Psoas muscle (tissue), 8 donors: Measurements from ENCODE around the gene SPTB. TPM values are rescaled to one million over a fixed set of nuclear protein-coding genes. Genes with fewer than 3 reads are reported as not detected.

ENCODE experiments used
- ATAC-seq, 4 donors: fragments of 200-7000 bp; cut with Tn5 transposase; one replicate each; pipeline ENCODE4 v1.9.1; 2020; ENCODE audit warnings: moderate library complexity in 3 of 4, mild to moderate bottlenecking in 2 of 4
- DNase-seq, 2 donors: peaks; one replicate each; pipeline ENCODE4 v3.0.0-alpha.2; 2020
- H3K27ac ChIP-seq: fragments of 200-600 bp; one replicate; pipeline ENCODE4 v1.8.0; 2022
- H3K27me3 ChIP-seq, 3 donors: fragments of 200-600 bp in 1 of 3; one replicate each; pipeline versions ENCODE4 v1.6.1 to v1.8.0; 2013 to 2022; ENCODE audit warnings: low read length in 2 of 3, mild to moderate bottlenecking in 2 of 3, moderate library complexity in 1 of 3; ENCODE audit not compliant: insufficient read depth in 3 of 3
- H3K36me3 ChIP-seq, 2 donors: fragments of 200-600 bp in 1 of 2; one replicate each; pipeline versions ENCODE4 v1.6.1 to v1.8.0; 2013 to 2022; ENCODE audit warnings: low read depth in 1 of 2, mild to moderate bottlenecking in 1 of 2, moderate library complexity in 1 of 2; ENCODE audit not compliant: insufficient read depth in 1 of 2
- H3K4me1 ChIP-seq: fragments of 200-600 bp; one replicate; pipeline ENCODE4 v1.8.0; 2022
- H3K4me3 ChIP-seq: fragments of 200-600 bp; one replicate; pipeline ENCODE4 v1.8.0; 2022; ENCODE audit warnings: mild to moderate bottlenecking
- H3K9me3 ChIP-seq: fragments of 200-600 bp; one replicate; pipeline ENCODE4 v1.8.0; 2022
- WGBS, 3 donors: extraction: QIAGEN DNeasy Blood & Tissue Kit; methylation state at CpG; one replicate each; pipeline versions ENCODE4 v1.1.6 to v1.1.7; 2013; 5-methylcytosine and 5-hydroxymethylcytosine counted together
- intact Hi-C, 2 donors: fragments of 100-400 bp; cut with DNase I; formaldehyde crosslinking; loops; one replicate each; pipeline versions ENCODE4 v1.11.0 to v1.14.2; 2022
- polyA plus RNA-seq, 3 donors: library from polyadenylated mRNA; stranded (reverse); fragments of 200-250 nt; gene quantifications; one replicate each; pipeline ENCODE4 v1.2.3, GENCODE V29; 2013
- total RNA-seq, 4 donors: library from RNA; stranded (reverse); fragmentation: NEBNext Ultra II Directional in 2 of 4; extraction: Animal tissue kit (Norgen Biotek cat#: 25700) in 2 of 4; gene quantifications; one replicate each; pipeline versions ENCODE4 v1.2.1 to v1.2.4, GENCODE V29; 2021 to 2023
- TF ChIP-seq, protein P1 (sequence below): fragments of 200-600 bp; IDR thresholded peaks from one replicate; pipeline ENCODE4 v1.8.0; 2022; ENCODE audit warnings: antibody characterized with exemption
- donor health status: healthy with polysubstance abuse.
- donor health status: DM: no; HTN: no; CAD: no; lungs with moderate emphysema.
- donor health status: Bipolar disorder and iron deficiency.
- donor health status: healthy.
- donor health status: DM: yes; HTN: yes; CAD: no.
- donor health status: DM: no; HTN: no; CAD: no.
- donor health status: DM: no; HTN: no; CAD: no.
- donor health status: DM: yes; HTN: yes; CAD: no.

SPTB gene
- total and polyA plus RNA-seq, 7 donors = 43.4 to 540 (median 374) TPM

GRCh38 chr14:64801800-64802199, 77.9 kb downstream of the SPTB start:
- no peaks in the 10 kb centered on the region for H3K9me3 ChIP-seq
- no peak overlapping the region for H3K4me3 ChIP-seq
- DNase-seq (no peak), ATAC-seq (no peak)
- no peak overlapping the region for H3K27ac ChIP-seq
- intact Hi-C loops = loop anchor here in 1 of 2 donors (5.0 kb wide), 1 partner anchor 91 kb away; no protein-coding TSS in a partner anchor
- H3K4me1 ChIP-seq = peaks cover 11% of the 10 kb centered on the region
- TF ChIP-seq, protein P1, sequence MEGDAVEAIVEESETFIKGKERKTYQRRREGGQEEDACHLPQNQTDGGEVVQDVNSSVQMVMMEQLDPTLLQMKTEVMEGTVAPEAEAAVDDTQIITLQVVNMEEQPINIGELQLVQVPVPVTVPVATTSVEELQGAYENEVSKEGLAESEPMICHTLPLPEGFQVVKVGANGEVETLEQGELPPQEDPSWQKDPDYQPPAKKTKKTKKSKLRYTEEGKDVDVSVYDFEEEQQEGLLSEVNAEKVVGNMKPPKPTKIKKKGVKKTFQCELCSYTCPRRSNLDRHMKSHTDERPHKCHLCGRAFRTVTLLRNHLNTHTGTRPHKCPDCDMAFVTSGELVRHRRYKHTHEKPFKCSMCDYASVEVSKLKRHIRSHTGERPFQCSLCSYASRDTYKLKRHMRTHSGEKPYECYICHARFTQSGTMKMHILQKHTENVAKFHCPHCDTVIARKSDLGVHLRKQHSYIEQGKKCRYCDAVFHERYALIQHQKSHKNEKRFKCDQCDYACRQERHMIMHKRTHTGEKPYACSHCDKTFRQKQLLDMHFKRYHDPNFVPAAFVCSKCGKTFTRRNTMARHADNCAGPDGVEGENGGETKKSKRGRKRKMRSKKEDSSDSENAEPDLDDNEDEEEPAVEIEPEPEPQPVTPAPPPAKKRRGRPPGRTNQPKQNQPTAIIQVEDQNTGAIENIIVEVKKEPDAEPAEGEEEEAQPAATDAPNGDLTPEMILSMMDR = peak; percentile 28
- H3K27me3 ChIP-seq = no peaks in the 10 kb centered on the region
- H3K36me3 ChIP-seq = peaks cover 3 to 85% of the 10 kb centered on the region in 2 donors
- WGBS, 3 donors = 88 to 95% (median 93%) methylated on average over 1 of the region's 1 CpG

DNA sequence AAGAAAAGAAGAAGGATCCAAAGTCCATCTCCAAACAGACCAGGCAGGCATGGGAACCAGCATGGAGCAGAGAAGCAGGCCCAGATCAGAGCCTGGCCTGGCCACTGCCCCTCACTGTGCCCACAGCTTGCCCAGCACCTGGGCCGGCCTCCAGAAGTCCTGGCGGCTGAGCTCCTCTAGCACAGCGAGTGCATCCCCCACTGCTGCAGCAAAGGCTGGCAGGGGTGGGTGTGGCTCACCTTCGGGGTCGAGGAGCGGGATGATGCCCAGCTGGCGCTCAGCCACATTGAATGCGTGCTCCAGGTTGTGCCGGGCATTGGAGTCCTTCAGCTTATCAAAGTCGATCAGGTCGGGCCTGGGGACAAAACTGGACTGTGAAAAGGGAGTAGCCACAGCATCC, 78.7 kb downstream of the SPTB start:
- peak overlapping the region; percentile 39 for H3K27ac ChIP-seq
- intact Hi-C loops = loop anchor here in 1 of 2 donors (5.0 kb wide), 1 partner anchor 91 kb away; no protein-coding TSS in a partner anchor
- peak in 3 of 4 donors; percentile 3 to 9 (median 7) for ATAC-seq
- TF ChIP-seq, protein P1 = no peak
- 49 to 70% (median 58%) methylated on average over 11 of the region's 11 CpGs for WGBS, 3 donors
- H3K4me1 ChIP-seq = peaks cover 5% of the 10 kb centered on the region
- no peaks in the 10 kb centered on the region for H3K27me3 ChIP-seq
- no peaks in the 10 kb centered on the region for H3K9me3 ChIP-seq
- H3K36me3 ChIP-seq = peaks cover 3 to 93% of the 10 kb centered on the region in 2 donors
- H3K4me3 ChIP-seq = no peak overlapping the region
- no peak for DNase-seq

DNA sequence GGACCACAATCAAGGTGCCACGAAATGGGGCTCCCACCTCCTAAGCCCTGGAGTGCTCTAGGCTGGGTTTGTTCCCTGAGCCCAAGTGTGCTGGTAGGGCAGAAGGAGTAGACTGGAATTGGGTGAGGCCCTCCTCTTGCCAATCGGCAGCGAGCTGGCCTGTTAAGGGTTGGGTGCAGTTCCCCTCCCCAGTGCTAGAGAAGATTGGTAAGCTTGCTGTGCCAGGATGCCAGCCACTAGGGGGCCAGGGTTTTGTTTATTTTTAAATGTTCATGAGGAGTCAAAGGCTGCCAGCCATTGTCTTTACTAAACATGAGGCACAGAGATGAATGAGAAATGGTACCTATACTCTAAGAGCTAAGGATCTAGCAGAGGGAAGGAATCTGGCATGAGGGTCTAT, 79.7 kb downstream of the SPTB start:
- TF ChIP-seq, protein P1 = peak; percentile 55
- Histone ChIP-seq H3K27me3 (no peaks in the 10 kb centered on the region), H3K4me3 (no peak overlapping the region), H3K4me1 (no peaks in the 10 kb centered on the region), H3K27ac (peak overlapping the region; percentile 39), H3K36me3 (peaks cover 3 to 100% of the 10 kb centered on the region in 2 donors), H3K9me3 (no peaks in the 10 kb centered on the region)
- intact Hi-C loops = loop anchor here in 1 of 2 donors (5.0 kb wide), 1 partner anchor 92 kb away; no protein-coding TSS in a partner anchor
- WGBS, 3 donors = 53 to 64% (median 54%) methylated on average over 3 of the region's 3 CpGs
- DNase-seq (no peak), ATAC-seq (peak; percentile 21 to 75 (median 56))

DNA sequence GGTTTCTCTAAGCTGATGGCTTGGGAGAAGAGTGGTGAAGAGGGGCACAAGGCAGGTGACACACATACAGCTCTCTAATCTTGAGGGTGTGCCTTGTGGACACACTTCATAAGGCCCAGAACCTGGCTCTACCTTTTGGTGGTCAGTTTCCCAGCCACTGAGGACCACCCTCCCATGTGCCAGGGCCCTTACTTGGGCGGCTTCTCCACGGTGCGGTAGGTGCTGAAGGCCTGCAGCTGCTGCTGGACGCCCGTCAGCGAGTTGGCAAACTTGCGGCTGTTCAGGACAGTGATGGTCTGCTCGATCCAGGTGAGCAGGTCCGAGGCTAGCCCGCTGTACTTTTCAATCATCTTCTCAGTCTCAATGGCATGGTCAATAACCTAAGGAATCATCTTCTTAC, 80.2 kb downstream of the SPTB start:
- Histone ChIP-seq H3K36me3 (peaks cover 3 to 100% of the 10 kb centered on the region in 2 donors), H3K9me3 (no peaks in the 10 kb centered on the region), H3K27me3 (no peaks in the 10 kb centered on the region), H3K27ac (no peak overlapping the region), H3K4me1 (no peaks in the 10 kb centered on the region), H3K4me3 (no peak overlapping the region)
- ATAC-seq (peak in 1 of 4 donors; percentile 3), DNase-seq (no peak)
- TF ChIP-seq, protein P1 = no peak
- 86 to 87% (median 86%) methylated on average over 10 of the region's 10 CpGs for WGBS, 3 donors
- intact Hi-C loops = no loop called here

DNA sequence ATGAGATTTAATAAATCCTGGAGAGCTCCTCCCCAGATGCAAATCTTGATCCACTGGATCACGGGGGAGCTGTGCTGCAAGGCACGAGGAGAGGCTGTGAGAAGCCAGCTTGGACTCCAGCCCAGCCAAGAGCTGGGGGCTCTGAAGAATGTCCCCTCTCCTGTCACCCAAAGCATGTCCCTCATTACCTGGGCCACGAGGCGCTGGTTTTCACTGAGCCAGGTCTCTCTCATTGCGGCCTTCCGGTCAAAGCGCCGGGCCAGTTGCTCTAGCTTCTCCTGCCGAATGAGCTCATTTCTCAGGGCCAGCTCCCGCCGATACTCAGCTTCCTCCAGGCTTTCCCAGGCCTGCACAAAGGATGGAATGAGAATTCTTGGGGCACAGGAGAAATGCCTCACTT, 83.3 kb downstream of the SPTB start:
- Histone ChIP-seq H3K27ac (no peak overlapping the region), H3K4me1 (no peaks in the 10 kb centered on the region), H3K4me3 (no peak overlapping the region), H3K9me3 (no peaks in the 10 kb centered on the region), H3K36me3 (peaks cover under 1 to 100% of the 10 kb centered on the region in 2 donors), H3K27me3 (no peaks in the 10 kb centered on the region)
- ATAC-seq (no peak), DNase-seq (no peak)
- WGBS, 3 donors = 84 to 87% (median 86%) methylated on average over 11 of the region's 11 CpGs
- TF ChIP-seq, protein P1 = no peak
- intact Hi-C loops = no loop called here
